GM19035 (cell line): Measurements from ENCODE around the gene IRGC.
"Not testable (repeated sequence)": the region's sequence is repeated elsewhere in the genome, so short reads cannot be mapped to it uniquely, and the experiment has no call there.

ENCODE experiments used
- ATAC-seq: cut with Tn5 transposase; IDR thresholded peaks from one replicate; pipeline ENCODE4 v1.9.1; 2021; ENCODE audit not compliant: unreplicated experiment

The IRGC gene

GRCh38 chr19:43751466-43752220 lies 35.8 kb downstream of the IRGC start:
- no peak for ATAC-seq

- no peak for ATAC-seq
Observed at GRCh38 chr19:43752287-43752875, 36.5 kb downstream of the IRGC start.

- ATAC-seq: no peak
Observed at GRCh38 chr19:43754253-43754502, 38.3 kb downstream of the IRGC start.

GRCh38 chr19:43754503-43755255 lies 38.8 kb downstream of the IRGC start, which contains the start of gene SMG9:
SMG9 (minus strand) TSS chr19:43754962; CDS start chr19:43750741, 4,221 bp downstream.
- ATAC-seq: peak; percentile 59

- peak; percentile 28 for ATAC-seq
Observed at GRCh38 chr19:43755256-43755801, 39.5 kb downstream of the IRGC start.

GRCh38 chr19:43759515-43759914 lies 43.6 kb downstream of the IRGC start:
- no peak for ATAC-seq

GRCh38 chr19:43760941-43761340 lies 45.1 kb downstream of the IRGC start:
- ATAC-seq: no peak

- no peak for ATAC-seq
Observed at GRCh38 chr19:43762814-43763213, 46.9 kb downstream of the IRGC start.

- no peak for ATAC-seq
Observed at GRCh38 chr19:43763473-43763939, 47.6 kb downstream of the IRGC start.

- ATAC-seq: not testable (repeated sequence)
Observed at GRCh38 chr19:43764684-43765083, 48.8 kb downstream of the IRGC start.

- ATAC-seq: peak; percentile 66
Observed at GRCh38 chr19:43765109-43765876, 49.4 kb downstream of the IRGC start.

GRCh38 chr19:43766755-43767043 lies 50.8 kb downstream of the IRGC start:
- ATAC-seq: no peak

- ATAC-seq: no peak
Observed at GRCh38 chr19:43767316-43767715, 51.4 kb downstream of the IRGC start.

- ATAC-seq: no peak
Observed at GRCh38 chr19:43767818-43768217, 51.9 kb downstream of the IRGC start.

- ATAC-seq: no peak
Observed at GRCh38 chr19:43768273-43769050, 52.6 kb downstream of the IRGC start.

- ATAC-seq: no peak
Observed at GRCh38 chr19:43769256-43769655, 53.4 kb downstream of the IRGC start.
